ENCODE measurements around the gene PSG6. TPM values are rescaled to one million over a fixed set of nuclear protein-coding genes. Genes with fewer than 3 reads are reported as not detected.
"Not testable (repeated sequence)": the region's sequence is repeated elsewhere in the genome, so short reads cannot be mapped to it uniquely, and the experiment has no call there.

The PSG6 gene
- total RNA-seq, 4 donors from 2014 or later: not detected

- not testable (repeated sequence) for H3K36me3 ChIP-seq, H3K27me3 ChIP-seq, H3K9me3 ChIP-seq, ATAC-seq, H3K4me1 ChIP-seq, H3K4me3 ChIP-seq
- peak overlapping the region in 2 of 4 donors; percentile 49 to 54 for H3K27ac ChIP-seq
- WGBS, 2 donors (ENCODE audit: low coverage in 1 of 2): 63 to 67% methylated on average over 3 to 4 of the region's 4 CpGs
These were observed 42.5 kb downstream of the PSG6 start for GRCh38 chr19:42874901-42875813.

DNA sequence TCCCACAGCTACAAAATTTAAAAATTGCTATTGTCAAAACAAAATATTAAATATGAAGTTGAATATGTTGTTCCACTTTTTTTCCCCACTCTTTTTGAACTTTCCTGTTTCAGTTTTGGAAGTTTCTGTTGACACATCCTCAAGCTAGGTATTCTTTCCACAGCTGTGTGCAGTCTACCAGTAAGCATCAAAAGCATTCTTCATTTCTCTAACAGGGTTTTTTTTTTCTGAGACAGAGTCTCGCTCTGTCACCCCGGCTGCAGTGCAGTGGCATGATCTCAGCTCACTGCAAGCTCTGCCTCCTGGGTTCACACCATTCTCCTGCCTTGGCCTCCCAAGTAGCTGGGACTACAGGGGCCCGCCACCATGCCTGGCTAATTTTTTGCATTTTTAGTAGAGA lies 43.6 kb downstream of the PSG6 start:
- H3K9me3 ChIP-seq, H3K27ac ChIP-seq, ATAC-seq, H3K4me1 ChIP-seq, H3K27me3 ChIP-seq, H3K36me3 ChIP-seq, H3K4me3 ChIP-seq: not testable (repeated sequence)
- WGBS, 2 donors (ENCODE audit: low coverage in 1 of 2): 77% methylated on average over 3 of the region's 3 CpGs; no CpG with 5 or more reads in 1 of the 2 donors

DNA sequence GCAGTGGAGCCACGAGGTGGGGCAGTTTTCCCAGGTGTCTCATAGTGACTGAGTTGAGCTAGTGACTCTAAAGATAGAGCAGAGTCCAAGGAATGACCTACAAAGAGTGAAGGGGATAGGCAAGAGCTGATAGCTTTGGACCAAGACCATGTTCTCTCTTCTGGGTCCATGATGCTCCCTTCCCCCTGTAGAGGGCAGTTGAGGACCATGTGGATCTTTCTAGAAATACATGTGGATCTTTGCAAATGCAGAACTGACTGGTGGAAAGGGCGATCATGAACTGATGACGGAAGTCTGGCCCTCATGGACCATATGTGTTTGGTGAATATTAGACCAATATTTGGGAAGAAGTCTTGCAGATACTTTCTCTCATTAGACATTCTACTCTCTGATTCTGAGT lies 45.1 kb downstream of the PSG6 start:
- Histone ChIP-seq H3K27me3 (no peaks in the 10 kb centered on the region), H3K4me1 (no peaks in the 10 kb centered on the region), H3K27ac (no peak overlapping the region), H3K4me3 (no peak overlapping the region), H3K36me3 (no peaks in the 10 kb centered on the region), H3K9me3 (no peaks in the 10 kb centered on the region)
- TF ChIP-seq EP300 (IDR thresholded peaks at IDR 0.05) (no peak), CTCF (IDR thresholded peaks at IDR 0.05) (no peak), POLR2A (IDR thresholded peaks at IDR 0.05) (no peak), POLR2AphosphoS5 (IDR thresholded peaks at IDR 0.05) (no peak)
- no peak for ATAC-seq
- WGBS, 2 donors (ENCODE audit: low coverage in 1 of 2): 63% methylated on average over 3 of the region's 3 CpGs; no CpG with 5 or more reads in 1 of the 2 donors

GRCh38 chr19:42857544-42857867 lies 60.2 kb downstream of the PSG6 start:
- ATAC-seq: no peak
- 60 to 69% methylated on average over 3 to 5 of the region's 5 CpGs for WGBS, 2 donors (ENCODE audit: low coverage in 1 of 2)
- H3K36me3 ChIP-seq: no peaks in the 10 kb centered on the region
- no peak overlapping the region for H3K27ac ChIP-seq
- no peaks in the 10 kb centered on the region for H3K9me3 ChIP-seq
- TF ChIP-seq EP300 (IDR thresholded peaks at IDR 0.05) (no peak), CTCF (IDR thresholded peaks at IDR 0.05) (peak in 1 of 4 experiments; percentile 1)
- H3K4me1 ChIP-seq: no peaks in the 10 kb centered on the region
- H3K4me3 ChIP-seq: no peak overlapping the region
- H3K27me3 ChIP-seq: no peaks in the 10 kb centered on the region

DNA sequence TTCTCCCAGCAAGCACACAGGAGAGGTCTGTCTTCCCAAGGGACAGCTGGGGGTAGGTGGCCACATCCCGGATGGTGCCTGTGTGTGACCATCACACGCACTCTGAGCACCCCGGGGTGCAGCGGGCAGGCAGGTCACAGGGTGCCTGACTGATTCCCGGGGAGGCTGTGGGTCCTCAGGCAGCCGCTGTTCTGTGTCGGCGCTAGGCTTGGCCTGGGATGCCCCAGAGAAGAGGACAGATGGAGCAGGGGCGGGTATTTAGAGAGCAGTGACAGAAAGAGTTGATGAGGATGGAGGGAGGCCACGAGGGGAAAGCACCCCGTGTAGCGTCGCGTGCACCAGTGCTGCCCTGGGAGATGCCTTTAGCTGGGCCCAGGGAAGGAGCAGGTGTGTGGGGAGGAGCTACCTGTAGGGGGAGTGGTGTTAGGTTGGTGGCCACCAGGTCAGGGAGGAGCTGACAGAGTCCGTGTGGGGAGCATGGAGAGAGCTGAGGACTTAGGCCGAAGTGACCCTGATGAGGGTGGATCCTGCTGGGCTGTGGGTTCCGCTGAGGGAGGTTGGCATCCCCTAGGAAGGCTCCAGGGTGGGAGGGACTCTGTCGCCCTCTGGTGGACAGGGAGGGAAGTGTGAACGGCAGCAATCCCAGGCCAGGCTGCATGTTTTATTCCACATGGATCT lies 60.7 kb downstream of the PSG6 start:
- WGBS, 2 donors (ENCODE audit: low coverage in 1 of 2): 60 to 81% methylated on average over 7 to 8 of the region's 19 CpGs
- TF ChIP-seq CTCF (IDR thresholded peaks at IDR 0.05): peak in 1 of 4 experiments; percentile 63
- not testable (repeated sequence) for H3K27ac ChIP-seq, H3K4me1 ChIP-seq, H3K9me3 ChIP-seq, ATAC-seq, H3K27me3 ChIP-seq, H3K36me3 ChIP-seq, H3K4me3 ChIP-seq

- H3K9me3 ChIP-seq, ATAC-seq: not testable (repeated sequence)
- 60% methylated on average over 3 of the region's 3 CpGs; no CpG with 5 or more reads in 1 of the 2 donors for WGBS, 2 donors (ENCODE audit: low coverage in 1 of 2)
These were observed 62.9 kb downstream of the PSG6 start for GRCh38 chr19:42854745-42855144.

DNA sequence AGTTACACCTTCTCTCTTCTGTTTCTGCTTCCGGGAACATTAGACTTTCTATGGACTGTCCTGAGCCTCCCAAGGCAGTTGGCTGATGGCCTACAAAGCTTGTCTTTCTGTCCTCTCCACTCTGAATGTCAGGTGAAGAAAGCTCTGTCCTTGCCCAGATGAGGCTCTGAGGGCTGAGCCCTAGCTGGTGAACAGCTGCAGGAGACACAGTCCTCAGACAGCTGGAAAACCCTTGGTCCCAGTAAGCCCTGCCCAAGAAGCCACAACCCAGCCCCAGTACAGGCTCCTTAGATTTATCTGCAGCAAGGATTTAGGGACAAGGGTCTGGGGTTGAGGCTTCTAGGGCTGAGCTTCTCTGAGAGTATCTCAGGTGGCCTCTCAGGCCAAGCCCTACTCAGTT lies 64.5 kb downstream of the PSG6 start:
- ATAC-seq: not testable (repeated sequence)

More at GRCh38 chr19:42854745-42855144, 62.9 kb downstream of the PSG6 start:
- not testable (repeated sequence) for H3K27me3 ChIP-seq, H3K27ac ChIP-seq, H3K4me1 ChIP-seq, H3K4me3 ChIP-seq, H3K36me3 ChIP-seq

DNA sequence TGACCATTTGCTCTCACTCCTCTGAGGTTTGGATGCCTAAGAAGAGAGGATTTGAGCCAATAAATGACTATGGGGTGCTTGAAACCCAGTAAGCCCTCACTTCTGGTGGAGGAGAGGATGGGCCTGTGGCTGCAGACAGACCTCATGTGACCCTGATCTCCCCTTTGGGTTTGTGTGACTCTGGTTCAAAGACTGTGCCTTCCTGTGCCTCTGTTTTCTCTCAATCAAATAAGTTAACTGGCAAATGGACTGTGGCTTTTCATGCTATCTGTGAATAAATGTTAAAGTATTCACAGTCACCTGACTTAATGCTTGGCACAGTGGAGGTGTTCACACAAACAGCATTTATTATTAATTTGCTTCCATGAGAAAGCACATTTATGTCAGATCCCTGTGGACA lies 64.9 kb downstream of the PSG6 start:
- peak overlapping the region in 2 of 4 donors; percentile 64 to 76 for H3K27ac ChIP-seq
- not testable (repeated sequence) for H3K27me3 ChIP-seq, H3K4me3 ChIP-seq, H3K9me3 ChIP-seq, H3K36me3 ChIP-seq, ATAC-seq, H3K4me1 ChIP-seq

More for the DNA sequence above, 64.5 kb downstream of the PSG6 start:
- not testable (repeated sequence) for H3K4me1 ChIP-seq, H3K27me3 ChIP-seq, H3K9me3 ChIP-seq, H3K4me3 ChIP-seq, H3K36me3 ChIP-seq
- 60 to 100% methylated on average over 1 of the region's 1 CpG for WGBS, 2 donors (ENCODE audit: low coverage in 1 of 2)
- H3K27ac ChIP-seq: peak overlapping the region in 1 of 4 donors; percentile 76
